ENCODE measurements around the gene ADAMTS2.
"Not testable (repeated sequence)": the region's sequence is repeated elsewhere in the genome, so short reads cannot be mapped to it uniquely, and the experiment has no call there.

ADAMTS2 gene

GRCh38 chr5:179112469-179113142 is 232.7 kb downstream of the ADAMTS2 start:
- TF ChIP-seq, protein P1, sequence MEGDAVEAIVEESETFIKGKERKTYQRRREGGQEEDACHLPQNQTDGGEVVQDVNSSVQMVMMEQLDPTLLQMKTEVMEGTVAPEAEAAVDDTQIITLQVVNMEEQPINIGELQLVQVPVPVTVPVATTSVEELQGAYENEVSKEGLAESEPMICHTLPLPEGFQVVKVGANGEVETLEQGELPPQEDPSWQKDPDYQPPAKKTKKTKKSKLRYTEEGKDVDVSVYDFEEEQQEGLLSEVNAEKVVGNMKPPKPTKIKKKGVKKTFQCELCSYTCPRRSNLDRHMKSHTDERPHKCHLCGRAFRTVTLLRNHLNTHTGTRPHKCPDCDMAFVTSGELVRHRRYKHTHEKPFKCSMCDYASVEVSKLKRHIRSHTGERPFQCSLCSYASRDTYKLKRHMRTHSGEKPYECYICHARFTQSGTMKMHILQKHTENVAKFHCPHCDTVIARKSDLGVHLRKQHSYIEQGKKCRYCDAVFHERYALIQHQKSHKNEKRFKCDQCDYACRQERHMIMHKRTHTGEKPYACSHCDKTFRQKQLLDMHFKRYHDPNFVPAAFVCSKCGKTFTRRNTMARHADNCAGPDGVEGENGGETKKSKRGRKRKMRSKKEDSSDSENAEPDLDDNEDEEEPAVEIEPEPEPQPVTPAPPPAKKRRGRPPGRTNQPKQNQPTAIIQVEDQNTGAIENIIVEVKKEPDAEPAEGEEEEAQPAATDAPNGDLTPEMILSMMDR (IDR thresholded peaks at IDR 0.05; ENCODE audit: extremely low read depth, insufficient read depth, missing control alignments) = no peak
- peak; percentile 7 for DNase-seq (ENCODE audit: low spot score)
- in situ Hi-C loops (cut with MboI; ENCODE audit: low pct_unique_long_range_greater_than_20kb, low sequenced_read_pairs, unreplicated experiment) = no loop called here

- in situ Hi-C loops (cut with MboI; ENCODE audit: low pct_unique_long_range_greater_than_20kb, low sequenced_read_pairs, unreplicated experiment) = no loop called here
- TF ChIP-seq, protein P1 (IDR thresholded peaks at IDR 0.05; ENCODE audit: extremely low read depth, insufficient read depth, missing control alignments) = no peak
- no peak for DNase-seq (ENCODE audit: low spot score)
Measured at GRCh38 chr5:179111267-179112207, 233.7 kb downstream of the ADAMTS2 start.

DNA sequence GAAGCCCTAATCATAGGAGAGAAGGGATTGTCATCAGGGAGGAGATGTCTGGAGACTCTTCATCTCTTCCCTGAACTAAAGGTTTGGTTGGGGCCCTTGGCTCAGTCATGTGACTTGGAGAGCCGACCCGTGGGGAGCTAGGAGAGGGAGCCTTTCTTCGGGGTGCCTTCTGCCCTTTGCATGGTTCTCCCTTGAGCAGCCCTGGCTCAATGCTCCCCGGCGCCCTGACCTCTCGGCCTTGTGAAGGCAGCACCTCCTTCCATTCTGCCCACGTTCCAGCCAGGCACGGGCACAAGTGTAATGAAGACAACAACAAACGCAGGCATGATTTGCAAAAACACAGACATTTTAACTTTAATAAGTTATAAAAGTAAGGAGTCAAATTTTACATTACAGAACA is 234.7 kb downstream of the ADAMTS2 start:
- in situ Hi-C loops (cut with MboI; ENCODE audit: low pct_unique_long_range_greater_than_20kb, low sequenced_read_pairs, unreplicated experiment) = no loop called here
- DNase-seq (ENCODE audit: low spot score) = no peak
- TF ChIP-seq, protein P1 (IDR thresholded peaks at IDR 0.05; ENCODE audit: extremely low read depth, insufficient read depth, missing control alignments) = no peak

- DNase-seq (ENCODE audit: low spot score); in situ Hi-C loops (cut with MboI; ENCODE audit: low pct_unique_long_range_greater_than_20kb, low sequenced_read_pairs, unreplicated experiment): not testable (repeated sequence)
Measured at GRCh38 chr5:179101282-179101681, 244.0 kb downstream of the ADAMTS2 start.

DNA sequence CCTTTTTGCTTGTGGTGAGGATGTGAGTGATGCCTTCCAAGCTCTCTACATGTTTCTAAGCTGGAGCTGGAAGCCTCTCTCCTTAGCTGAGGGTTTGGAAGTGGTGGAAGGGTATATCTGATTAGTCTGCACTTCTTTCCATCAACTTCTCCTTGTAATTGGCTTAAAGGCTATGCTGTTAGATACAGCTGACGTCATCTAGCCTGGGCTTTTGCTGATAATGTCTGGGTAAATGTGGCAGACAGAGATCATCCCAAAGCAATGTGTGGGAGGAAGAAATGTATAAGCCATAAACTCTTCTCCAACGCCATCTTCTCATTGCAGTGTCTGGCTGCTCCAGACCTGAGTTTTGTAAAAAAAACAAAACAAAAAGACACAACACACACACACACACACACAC is 255.8 kb downstream of the ADAMTS2 start:
- TF ChIP-seq, protein P1 (IDR thresholded peaks at IDR 0.05; ENCODE audit: extremely low read depth, insufficient read depth, missing control alignments) = no peak
- no peak for DNase-seq (ENCODE audit: low spot score)
- in situ Hi-C loops (cut with MboI; ENCODE audit: low pct_unique_long_range_greater_than_20kb, low sequenced_read_pairs, unreplicated experiment) = no loop called here

- in situ Hi-C loops (cut with MboI; ENCODE audit: low pct_unique_long_range_greater_than_20kb, low sequenced_read_pairs, unreplicated experiment) = no loop called here
- no peak for DNase-seq (ENCODE audit: low spot score)
- TF ChIP-seq, protein P1 (IDR thresholded peaks at IDR 0.05; ENCODE audit: extremely low read depth, insufficient read depth, missing control alignments) = no peak
Measured at GRCh38 chr5:179080724-179081123, 264.5 kb downstream of the ADAMTS2 start.

Data from GM13977 (cell line).